Astrocyte (in vitro differentiated cells and primary cell): ENCODE results near the gene PDE11A. TPM values are rescaled to one million over a fixed set of nuclear protein-coding genes. Genes with fewer than 3 reads are reported as not detected.

ENCODE experiments used
- DNase-seq: peaks from one replicate; pipeline ENCODE4 v3.0.0-alpha.2; 2010; ENCODE audit warnings: low read depth
- FAIRE-seq: peaks from 2 replicates; lab custom pipeline; 2011; peaks lifted over from hg19 to GRCh38; lab: Jason Lieb, UNC
- H2AFZ ChIP-seq: 2 replicates; pipeline ENCODE4 v1.6.0; 2012; ENCODE audit warnings: low read depth, low read length, inconsistent platforms
- H3K27ac ChIP-seq: 2 replicates; pipeline ENCODE4 v1.5.1; 2011; ENCODE audit warnings: low read depth, low read length, inconsistent platforms
- H3K27me3 ChIP-seq: 2 replicates; pipeline ENCODE4 v1.6.0; 2011; ENCODE audit warnings: low read length, inconsistent platforms; ENCODE audit not compliant: insufficient read depth
- H3K36me3 ChIP-seq: 2 replicates; pipeline ENCODE4 v1.5.1; 2011; ENCODE audit warnings: low read length, inconsistent platforms; ENCODE audit not compliant: insufficient read depth
- H3K4me1 ChIP-seq: 2 replicates; pipeline ENCODE4 v1.5.1; 2011; ENCODE audit warnings: low read length, inconsistent platforms; ENCODE audit not compliant: insufficient read depth
- H3K4me2 ChIP-seq: 2 replicates; pipeline ENCODE4 v1.6.0; 2012; ENCODE audit warnings: low read length, inconsistent platforms
- H3K4me3 ChIP-seq: 2 replicates; pipeline ENCODE4 v1.5.1; 2011; ENCODE audit warnings: low read depth, mild to moderate bottlenecking, low read length, inconsistent platforms; ENCODE audit not compliant: insufficient read depth
- H3K79me2 ChIP-seq: 2 replicates; pipeline ENCODE4 v1.6.0; 2012; ENCODE audit warnings: mild to moderate bottlenecking, low read length, inconsistent platforms; ENCODE audit not compliant: insufficient read depth
- H3K9ac ChIP-seq: 2 replicates; pipeline ENCODE4 v1.6.0; 2012; ENCODE audit warnings: mild to moderate bottlenecking, low read length, inconsistent platforms
- H3K9me3 ChIP-seq: 2 replicates; pipeline ENCODE4 v1.5.1; 2012; ENCODE audit warnings: low read depth, mild to moderate bottlenecking, low read length, inconsistent platforms; ENCODE audit not compliant: insufficient read depth
- H4K20me1 ChIP-seq: 2 replicates; pipeline ENCODE4 v1.6.0; 2012; ENCODE audit warnings: low read length, inconsistent platforms; ENCODE audit not compliant: insufficient read depth
- H3K27ac Mint-ChIP-seq: one replicate; pipeline ENCODE4 v1.8.0; 2021; ENCODE audit warnings: mild to moderate bottlenecking, mixed read lengths; ENCODE audit not compliant: unreplicated experiment
- H3K27me3 Mint-ChIP-seq: one replicate; pipeline ENCODE4 v1.8.0; 2021; ENCODE audit warnings: low read depth, mixed read lengths; ENCODE audit not compliant: unreplicated experiment
- H3K36me3 Mint-ChIP-seq: one replicate; pipeline ENCODE4 v1.8.0; 2021; ENCODE audit warnings: low read depth, mixed read lengths; ENCODE audit not compliant: unreplicated experiment
- H3K4me1 Mint-ChIP-seq: one replicate; pipeline ENCODE4 v1.8.0; 2021; ENCODE audit warnings: low read depth, mixed read lengths; ENCODE audit not compliant: unreplicated experiment
- H3K4me3 Mint-ChIP-seq: one replicate; pipeline ENCODE4 v1.8.0; 2021; ENCODE audit warnings: mild to moderate bottlenecking, moderate library complexity, mixed read lengths; ENCODE audit not compliant: unreplicated experiment
- H3K9me3 Mint-ChIP-seq: one replicate; pipeline ENCODE4 v1.8.0; 2021; ENCODE audit warnings: mild to moderate bottlenecking, mixed read lengths; ENCODE audit not compliant: unreplicated experiment
- EZH2 ChIP-seq: IDR thresholded peaks from 2 replicates; pipeline ENCODE4 v1.6.1; 2012; ENCODE audit warnings: mild to moderate bottlenecking, low read length, inconsistent platforms; ENCODE audit not compliant: insufficient read depth
- total RNA-seq: library from RNA; stranded (reverse); gene quantifications from 2 replicates; pipeline ENCODE4 v1.2.1, GENCODE V29; 2021
- TF ChIP-seq, protein P1 (sequence below): IDR thresholded peaks from 2 replicates; pipeline ENCODE4 v1.5.1; 2011; ENCODE audit warnings: low read depth, mild to moderate bottlenecking, inconsistent platforms, low read length, moderate library complexity; ENCODE audit not compliant: insufficient read depth

PDE11A gene
- total RNA-seq, 1 donor from 2014 or later = 0.45 TPM

DNA sequence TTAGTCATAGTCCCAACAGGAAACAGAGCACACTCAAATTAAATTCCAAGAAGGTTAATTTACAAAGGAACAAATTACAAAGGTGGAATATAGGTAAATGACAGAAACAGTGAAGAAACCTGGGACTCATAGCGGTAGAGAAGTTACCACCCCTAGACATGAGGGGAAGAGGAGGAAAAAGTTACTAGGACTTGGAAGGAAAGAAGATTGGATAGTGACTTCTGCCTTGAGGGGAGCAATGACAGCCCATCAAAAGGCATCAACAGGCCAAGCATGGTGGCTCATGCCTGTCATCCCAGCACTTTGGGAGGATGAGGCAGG, 2.4 kb upstream of the PDE11A start:
- H3K27ac Mint-ChIP-seq = no peak overlapping the region

DNA sequence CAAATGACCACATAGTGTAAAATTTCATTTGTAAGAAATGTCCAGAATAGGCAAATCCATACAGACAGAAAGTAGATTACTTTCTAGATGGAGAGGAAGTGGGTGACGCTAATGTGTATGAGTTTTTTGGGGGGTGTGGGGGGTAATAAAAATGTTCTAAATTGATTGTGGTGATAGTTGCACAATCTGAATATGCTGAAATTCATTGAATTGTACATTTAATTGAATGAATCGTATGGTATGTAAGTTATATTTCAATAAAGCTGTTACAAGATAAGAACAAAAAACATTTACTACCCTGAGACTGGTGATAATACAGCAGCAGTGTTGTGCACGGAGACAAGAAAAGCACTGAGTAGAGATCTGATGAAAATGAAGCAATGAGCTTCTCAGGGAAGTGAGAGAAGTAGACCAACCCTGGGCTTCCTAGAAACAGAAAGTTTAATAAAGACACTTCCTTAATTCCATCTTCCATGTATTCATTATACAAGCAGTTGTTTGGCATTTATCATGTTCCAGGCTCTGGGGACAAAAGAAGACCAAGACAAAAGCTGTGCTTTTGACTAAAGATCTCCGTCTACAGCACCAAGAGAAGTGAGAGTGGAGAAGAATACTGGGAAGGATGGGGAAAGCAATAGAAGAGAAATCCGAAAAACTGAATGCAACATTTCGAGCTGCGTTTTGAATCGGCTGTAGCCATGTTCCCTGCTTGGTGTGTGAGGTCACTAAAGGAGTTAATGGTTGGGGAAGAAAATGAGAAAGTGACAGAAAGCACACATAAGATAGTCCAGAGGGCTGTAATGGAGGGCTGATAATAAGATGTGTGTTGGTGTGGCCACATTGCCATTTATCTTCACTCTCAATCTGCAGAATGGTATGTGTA, 1.8 kb upstream of the PDE11A start:
- Histone ChIP-seq H3K4me1 (peaks cover 9% of the 10 kb centered on the region), H3K9me3 (no peaks in the 10 kb centered on the region), H3K4me2 (peak overlapping the region; percentile 16), H3K27me3 (no peaks in the 10 kb centered on the region), H3K79me2 (no peaks in the 10 kb centered on the region), H3K4me3 (no peak overlapping the region), H3K36me3 (no peaks in the 10 kb centered on the region), H3K9ac (no peak overlapping the region), H4K20me1 (no peaks in the 10 kb centered on the region), H3K27ac (no peak overlapping the region), H2AFZ (no peak overlapping the region)
- no peak overlapping the region for H3K4me3 Mint-ChIP-seq
- peak; percentile 33 for DNase-seq
- no peak for TF ChIP-seq EZH2
- TF ChIP-seq, protein P1, sequence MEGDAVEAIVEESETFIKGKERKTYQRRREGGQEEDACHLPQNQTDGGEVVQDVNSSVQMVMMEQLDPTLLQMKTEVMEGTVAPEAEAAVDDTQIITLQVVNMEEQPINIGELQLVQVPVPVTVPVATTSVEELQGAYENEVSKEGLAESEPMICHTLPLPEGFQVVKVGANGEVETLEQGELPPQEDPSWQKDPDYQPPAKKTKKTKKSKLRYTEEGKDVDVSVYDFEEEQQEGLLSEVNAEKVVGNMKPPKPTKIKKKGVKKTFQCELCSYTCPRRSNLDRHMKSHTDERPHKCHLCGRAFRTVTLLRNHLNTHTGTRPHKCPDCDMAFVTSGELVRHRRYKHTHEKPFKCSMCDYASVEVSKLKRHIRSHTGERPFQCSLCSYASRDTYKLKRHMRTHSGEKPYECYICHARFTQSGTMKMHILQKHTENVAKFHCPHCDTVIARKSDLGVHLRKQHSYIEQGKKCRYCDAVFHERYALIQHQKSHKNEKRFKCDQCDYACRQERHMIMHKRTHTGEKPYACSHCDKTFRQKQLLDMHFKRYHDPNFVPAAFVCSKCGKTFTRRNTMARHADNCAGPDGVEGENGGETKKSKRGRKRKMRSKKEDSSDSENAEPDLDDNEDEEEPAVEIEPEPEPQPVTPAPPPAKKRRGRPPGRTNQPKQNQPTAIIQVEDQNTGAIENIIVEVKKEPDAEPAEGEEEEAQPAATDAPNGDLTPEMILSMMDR = no peak
- H3K27me3 Mint-ChIP-seq = no peaks in the 10 kb centered on the region
- no peaks in the 10 kb centered on the region for H3K36me3 Mint-ChIP-seq
- no peak overlapping the region for H3K27ac Mint-ChIP-seq
- H3K9me3 Mint-ChIP-seq = no peaks in the 10 kb centered on the region
- peaks cover 17% of the 10 kb centered on the region for H3K4me1 Mint-ChIP-seq
- no peak for FAIRE-seq

More for the DNA sequence above, 2.4 kb upstream of the PDE11A start:
- no peak overlapping the region for H3K4me3 ChIP-seq
- peak overlapping the region; percentile 16 for H3K4me2 ChIP-seq
- no peaks in the 10 kb centered on the region for H3K79me2 ChIP-seq
- H3K27me3 Mint-ChIP-seq = no peaks in the 10 kb centered on the region
- H3K36me3 ChIP-seq = no peaks in the 10 kb centered on the region
- no peak overlapping the region for H2AFZ ChIP-seq
- no peaks in the 10 kb centered on the region for H3K36me3 Mint-ChIP-seq
- DNase-seq (no peak), FAIRE-seq (no peak)
- H3K9me3 ChIP-seq = no peaks in the 10 kb centered on the region
- peaks cover 17% of the 10 kb centered on the region for H3K4me1 Mint-ChIP-seq
- H3K4me1 ChIP-seq = peaks cover 9% of the 10 kb centered on the region
- H3K9ac ChIP-seq = no peak overlapping the region
- no peak overlapping the region for H3K4me3 Mint-ChIP-seq
- TF ChIP-seq, protein P1 = no peak
- no peak for TF ChIP-seq EZH2
- no peak overlapping the region for H3K27ac ChIP-seq
- no peaks in the 10 kb centered on the region for H3K27me3 ChIP-seq
- no peaks in the 10 kb centered on the region for H3K9me3 Mint-ChIP-seq
- H4K20me1 ChIP-seq = no peaks in the 10 kb centered on the region

DNA sequence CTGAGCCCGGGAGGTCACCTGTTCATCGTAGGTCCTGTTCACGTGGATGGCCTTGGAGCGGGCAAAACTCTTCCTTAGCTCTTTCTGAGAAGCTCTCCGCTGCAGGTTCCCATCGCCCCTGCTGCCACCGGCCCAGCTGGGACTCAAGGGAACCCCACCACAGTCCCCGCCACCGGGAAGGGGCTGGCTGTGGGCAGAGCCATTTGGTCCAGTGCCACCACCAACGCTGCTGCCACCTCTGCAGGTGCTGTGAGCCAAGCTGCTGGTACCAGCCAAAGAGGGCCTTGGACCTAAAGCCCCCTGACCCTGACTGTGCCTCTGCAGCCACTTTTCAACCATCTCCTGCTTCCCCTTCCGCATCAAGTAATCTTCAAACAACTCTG, 586 bp downstream of the PDE11A start:
- Histone ChIP-seq H3K27ac (no peak overlapping the region), H3K27me3 (no peaks in the 10 kb centered on the region), H3K9me3 (no peaks in the 10 kb centered on the region), H3K36me3 (no peaks in the 10 kb centered on the region), H3K9ac (no peak overlapping the region), H4K20me1 (no peaks in the 10 kb centered on the region), H3K4me3 (peak overlapping the region; percentile 63), H3K4me2 (peak overlapping the region; percentile 90), H2AFZ (peak overlapping the region; percentile 94), H3K4me1 (peaks cover 9% of the 10 kb centered on the region), H3K79me2 (no peaks in the 10 kb centered on the region)
- H3K27me3 Mint-ChIP-seq = no peaks in the 10 kb centered on the region
- H3K9me3 Mint-ChIP-seq = no peaks in the 10 kb centered on the region
- FAIRE-seq (no peak), DNase-seq (no peak)
- H3K27ac Mint-ChIP-seq = no peak overlapping the region
- H3K4me3 Mint-ChIP-seq = peak overlapping the region; percentile 87
- TF ChIP-seq, protein P1 = no peak
- TF ChIP-seq EZH2 = no peak
- no peaks in the 10 kb centered on the region for H3K36me3 Mint-ChIP-seq
- H3K4me1 Mint-ChIP-seq = peaks cover 19% of the 10 kb centered on the region
